Measurements from ENCODE around the gene ENTR1.

The ENTR1 gene

DNA sequence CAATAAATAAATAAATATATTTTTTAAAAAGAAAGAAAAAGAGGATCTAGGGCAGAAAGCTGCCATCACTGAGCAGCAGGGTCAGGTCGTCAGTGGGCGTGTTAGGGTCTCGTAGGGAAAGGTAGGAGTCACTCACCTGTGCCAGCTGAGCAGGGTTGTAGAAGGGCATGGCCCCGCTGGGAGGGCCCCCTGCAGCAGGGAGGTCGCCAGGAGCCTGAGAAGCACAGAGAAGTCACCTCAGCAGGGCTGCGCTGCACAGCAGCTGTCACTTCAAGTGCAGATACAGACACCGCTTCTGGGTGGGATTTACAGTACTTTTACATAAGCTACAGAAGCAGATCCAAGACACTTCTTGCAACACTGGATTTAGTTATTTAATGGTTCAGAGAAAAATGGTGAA lies 33.3 kb upstream of the ENTR1 start:
- Histone ChIP-seq H3K36me3 (ENCODE audit: control insufficient read depth in 2 of 2, insufficient read depth in 1 of 2, low read length in 2 of 2) (peaks cover 11 to 82% of the 10 kb centered on the region in 2 experiments; a peak in 2 of 3 replicates), H3K27ac (ENCODE audit: extremely low read depth, low read depth, low read length) (no peak overlapping the region), H3K4me3 (ENCODE audit: low read depth, low read length) (no peak overlapping the region), H3K9me3 (ENCODE audit: control insufficient read depth, insufficient read depth, low read depth, low read length) (no peaks in the 10 kb centered on the region), H3K4me1 (ENCODE audit: control insufficient read depth, insufficient read depth, low read length) (0 out of 2 replicates have a peak, but pooled peaks cover 2% of the 10 kb centered on the region)
- TF ChIP-seq ZSCAN4 (tag by site-specific recombination; IDR thresholded peaks at IDR 0.05) = no peak
- TF ChIP-seq ZNF26 (tag by site-specific recombination; IDR thresholded peaks at IDR 0.05) = no peak
- no peak for TF ChIP-seq WT1 (tag by site-specific recombination; IDR thresholded peaks at IDR 0.05)
- no peak for TF ChIP-seq ZNF24 (tag by site-specific recombination; IDR thresholded peaks at IDR 0.05)
- TF ChIP-seq RBAK (tag by site-specific recombination; IDR thresholded peaks at IDR 0.05) = no peak
- TF ChIP-seq, protein P1, sequence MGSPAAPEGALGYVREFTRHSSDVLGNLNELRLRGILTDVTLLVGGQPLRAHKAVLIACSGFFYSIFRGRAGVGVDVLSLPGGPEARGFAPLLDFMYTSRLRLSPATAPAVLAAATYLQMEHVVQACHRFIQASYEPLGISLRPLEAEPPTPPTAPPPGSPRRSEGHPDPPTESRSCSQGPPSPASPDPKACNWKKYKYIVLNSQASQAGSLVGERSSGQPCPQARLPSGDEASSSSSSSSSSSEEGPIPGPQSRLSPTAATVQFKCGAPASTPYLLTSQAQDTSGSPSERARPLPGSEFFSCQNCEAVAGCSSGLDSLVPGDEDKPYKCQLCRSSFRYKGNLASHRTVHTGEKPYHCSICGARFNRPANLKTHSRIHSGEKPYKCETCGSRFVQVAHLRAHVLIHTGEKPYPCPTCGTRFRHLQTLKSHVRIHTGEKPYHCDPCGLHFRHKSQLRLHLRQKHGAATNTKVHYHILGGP (tag by site-specific recombination; IDR thresholded peaks at IDR 0.05) = no peak
- TF ChIP-seq, protein P2, sequence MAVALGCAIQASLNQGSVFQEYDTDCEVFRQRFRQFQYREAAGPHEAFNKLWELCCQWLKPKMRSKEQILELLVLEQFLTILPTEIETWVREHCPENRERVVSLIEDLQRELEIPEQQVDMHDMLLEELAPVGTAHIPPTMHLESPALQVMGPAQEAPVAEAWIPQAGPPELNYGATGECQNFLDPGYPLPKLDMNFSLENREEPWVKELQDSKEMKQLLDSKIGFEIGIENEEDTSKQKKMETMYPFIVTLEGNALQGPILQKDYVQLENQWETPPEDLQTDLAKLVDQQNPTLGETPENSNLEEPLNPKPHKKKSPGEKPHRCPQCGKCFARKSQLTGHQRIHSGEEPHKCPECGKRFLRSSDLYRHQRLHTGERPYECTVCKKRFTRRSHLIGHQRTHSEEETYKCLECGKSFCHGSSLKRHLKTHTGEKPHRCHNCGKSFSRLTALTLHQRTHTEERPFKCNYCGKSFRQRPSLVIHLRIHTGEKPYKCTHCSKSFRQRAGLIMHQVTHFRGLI (tag by site-specific recombination; IDR thresholded peaks at IDR 0.05) = no peak
- TF ChIP-seq ZNF639 (tag by site-specific recombination; IDR thresholded peaks at IDR 0.05) = no peak
- no peak for TF ChIP-seq ZBTB1 (tag by site-specific recombination; IDR thresholded peaks at IDR 0.05)
- no peak for TF ChIP-seq ZNF223 (tag by site-specific recombination; IDR thresholded peaks at IDR 0.05)
- TF ChIP-seq ZFP3 (tag by site-specific recombination; IDR thresholded peaks at IDR 0.05; ENCODE audit: low read depth) = no peak
- no peak for TF ChIP-seq PRDM10 (tag by site-specific recombination; IDR thresholded peaks at IDR 0.05)
- TF ChIP-seq ZNF843 (tag by site-specific recombination; IDR thresholded peaks at IDR 0.05) = no peak
- no peak for TF ChIP-seq EGR2 (tag by site-specific recombination; IDR thresholded peaks at IDR 0.05; ENCODE audit: low read depth)
- no peak for TF ChIP-seq ZNF76 (tag by site-specific recombination; IDR thresholded peaks at IDR 0.05; ENCODE audit: borderline replicate concordance, low read depth)
- TF ChIP-seq IKZF3 (tag by site-specific recombination; IDR thresholded peaks at IDR 0.05) = no peak
- CTCF ChIA-PET = interaction anchor here (0.5 to 1.7 kb wide), 3 partner anchors 16 to 567 kb away, joined by 3 to 6 read pairs (median 3); partner anchors contain the start of gene DNLZ
- POLR2A ChIA-PET = no interaction called here

Measured in HEK293 (cell line).